Esophagus muscularis mucosa (tissue), 3 donors: ENCODE results near the gene COMT.

Experiments used
- CTCF ChIP-seq, 3 experiments: fragments of 200-600 bp in 2 of 3; fragments of 450-650 bp in 1 of 3; sonication (generic) in 2 of 3; IDR thresholded peaks; one replicate each; pipeline ENCODE4 v1.5.1; 2017 to 2019; ENCODE audit warnings: antibody characterized with exemption in 3 of 3, mild to moderate bottlenecking in 2 of 3, moderate library complexity in 1 of 3
- POLR2AphosphoS5 ChIP-seq, 2 donors: sonication (generic); formaldehyde crosslinking; IDR thresholded peaks; one replicate each; pipeline ENCODE4 v1.6.1; 2017; ENCODE audit warnings: antibody characterized with exemption in 2 of 2

GRCh38 chr22:19928207-19928606, 13.4 kb upstream of the COMT start:
- TF ChIP-seq CTCF (IDR thresholded peaks at IDR 0.05) (no peak), POLR2AphosphoS5 (IDR thresholded peaks at IDR 0.05) (no peak)
